ENCODE data around the gene DYNLRB2.

The DYNLRB2 gene

GRCh38 chr16:80527297-80527696 lies 13.5 kb upstream of the DYNLRB2 start:
- H3K4me1 ChIP-seq (ENCODE audit: low read length), result peaks cover 6% of the 10 kb centered on the region; the same call in 1 of the 2 replicates
- H3F3A ChIP-seq (ENCODE audit: insufficient read depth, low read length), result no peaks in the 10 kb centered on the region
- no peak overlapping the region for H3K9ac ChIP-seq (ENCODE audit: low read length)
- H3K27me3 ChIP-seq (replicated peaks; ENCODE audit: insufficient read depth, low read length), result no peaks in the 10 kb centered on the region
- no peak overlapping the region for H3K4me3 ChIP-seq (ENCODE audit: low read length)
- no peak overlapping the region for H2AFZ ChIP-seq (ENCODE audit: low read length)
- no peaks in the 10 kb centered on the region for H3K9me2 ChIP-seq (replicated peaks; ENCODE audit: insufficient read depth, low read length)
- TF ChIP-seq CTCF (IDR thresholded peaks at IDR 0.05; ENCODE audit: low read length), result peak; percentile 61
- TF ChIP-seq EZH2phosphoT487 (IDR thresholded peaks at IDR 0.05; ENCODE audit: low read length), result no peak
- TF ChIP-seq EZH2 (optimal IDR thresholded peaks at IDR 0.05; ENCODE audit: low read depth, low read length), result no peak
- no peak overlapping the region for H3K27ac ChIP-seq (ENCODE audit: low read length)
- H3K79me2 ChIP-seq (ENCODE audit: low read length), result no peaks in the 10 kb centered on the region
- no peaks in the 10 kb centered on the region for H3K9me3 ChIP-seq (replicated peaks; ENCODE audit: insufficient read depth, low read length)
- H3K4me2 ChIP-seq (ENCODE audit: low read depth, low read length), result peak overlapping the region; percentile 49; the same call in 1 of the 2 replicates
- peak; percentile 57 for DNase-seq
- no peaks in the 10 kb centered on the region for H3K36me3 ChIP-seq (replicated peaks; ENCODE audit: insufficient read depth, low read length)
- no peaks in the 10 kb centered on the region for H4K20me1 ChIP-seq (ENCODE audit: insufficient read depth, low read length)

DNA sequence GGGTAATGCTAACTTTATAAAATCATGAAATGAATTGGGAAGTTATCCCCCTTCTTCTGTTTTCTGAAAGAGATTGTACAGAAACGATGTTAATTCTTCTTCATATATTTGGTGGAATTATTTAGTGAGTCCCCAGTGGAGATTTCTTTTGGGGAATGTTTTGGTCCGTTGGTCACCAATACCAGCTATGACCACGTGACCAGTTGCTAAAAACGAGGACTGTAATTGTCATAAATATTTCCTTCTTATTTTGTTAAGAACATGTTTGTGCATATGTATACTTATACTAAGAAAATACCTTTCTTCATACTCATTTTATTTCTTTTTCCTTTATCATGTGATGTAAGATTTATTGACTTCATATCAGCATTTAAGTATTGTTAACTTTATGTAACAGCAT lies 10.3 kb upstream of the DYNLRB2 start:
- H3K9ac ChIP-seq (ENCODE audit: low read length), result no peak overlapping the region
- no peaks in the 10 kb centered on the region for H3K9me2 ChIP-seq (replicated peaks; ENCODE audit: insufficient read depth, low read length)
- H3K9me3 ChIP-seq (replicated peaks; ENCODE audit: insufficient read depth, low read length), result no peaks in the 10 kb centered on the region
- H3K4me1 ChIP-seq (ENCODE audit: low read length), result peaks cover 6% of the 10 kb centered on the region; the same call in 1 of the 2 replicates
- no peak for DNase-seq
- H3K4me2 ChIP-seq (ENCODE audit: low read depth, low read length), result no peak overlapping the region
- no peak overlapping the region for H2AFZ ChIP-seq (ENCODE audit: low read length)
- H3K4me3 ChIP-seq (ENCODE audit: low read length), result no peak overlapping the region
- H3K79me2 ChIP-seq (ENCODE audit: low read length), result no peaks in the 10 kb centered on the region
- no peaks in the 10 kb centered on the region for H3F3A ChIP-seq (ENCODE audit: insufficient read depth, low read length)
- H4K20me1 ChIP-seq (ENCODE audit: insufficient read depth, low read length), result no peaks in the 10 kb centered on the region
- no peak overlapping the region for H3K27ac ChIP-seq (ENCODE audit: low read length)
- no peak for TF ChIP-seq CTCF (IDR thresholded peaks at IDR 0.05; ENCODE audit: low read length)
- TF ChIP-seq EZH2 (optimal IDR thresholded peaks at IDR 0.05; ENCODE audit: low read depth, low read length), result no peak
- no peak for TF ChIP-seq EZH2phosphoT487 (IDR thresholded peaks at IDR 0.05; ENCODE audit: low read length)
- H3K36me3 ChIP-seq (replicated peaks; ENCODE audit: insufficient read depth, low read length), result no peaks in the 10 kb centered on the region
- H3K27me3 ChIP-seq (replicated peaks; ENCODE audit: insufficient read depth, low read length), result no peaks in the 10 kb centered on the region

- no peaks in the 10 kb centered on the region for H3K27me3 ChIP-seq (replicated peaks; ENCODE audit: insufficient read depth, low read length)
- no peaks in the 10 kb centered on the region for H3F3A ChIP-seq (ENCODE audit: insufficient read depth, low read length)
- TF ChIP-seq CTCF (IDR thresholded peaks at IDR 0.05; ENCODE audit: low read length), result no peak
- no peak for TF ChIP-seq EZH2 (optimal IDR thresholded peaks at IDR 0.05; ENCODE audit: low read depth, low read length)
- TF ChIP-seq EZH2phosphoT487 (IDR thresholded peaks at IDR 0.05; ENCODE audit: low read length), result no peak
Observed at GRCh38 chr16:80536238-80536637, 4.6 kb upstream of the DYNLRB2 start.

More at GRCh38 chr16:80536238-80536637, 4.6 kb upstream of the DYNLRB2 start:
- Histone ChIP-seq H3K4me3 (ENCODE audit: low read length) (no peak overlapping the region), H3K4me1 (ENCODE audit: low read length) (no peaks in the 10 kb centered on the region), H3K36me3 (replicated peaks; ENCODE audit: insufficient read depth, low read length) (no peaks in the 10 kb centered on the region), H3K4me2 (ENCODE audit: low read depth, low read length) (no peak overlapping the region), H4K20me1 (ENCODE audit: insufficient read depth, low read length) (no peaks in the 10 kb centered on the region), H3K9me3 (replicated peaks; ENCODE audit: insufficient read depth, low read length) (no peaks in the 10 kb centered on the region), H3K27ac (ENCODE audit: low read length) (no peak overlapping the region), H3K79me2 (ENCODE audit: low read length) (no peaks in the 10 kb centered on the region), H3K9ac (ENCODE audit: low read length) (no peak overlapping the region), H2AFZ (ENCODE audit: low read length) (no peak overlapping the region), H3K9me2 (replicated peaks; ENCODE audit: insufficient read depth, low read length) (no peaks in the 10 kb centered on the region)
- DNase-seq, result no peak
